GM19351 (cell line): ENCODE results near the gene AP2S1.
A peak's percentile ranks its signal among the peaks of the same experiment; 100 is the strongest.
"Not testable (repeated sequence)": the region's sequence is repeated elsewhere in the genome, so short reads cannot be mapped to it uniquely, and the experiment has no call there.

Experiments
- ATAC-seq: cut with Tn5 transposase; IDR thresholded peaks from one replicate; pipeline ENCODE4 v1.9.1; 2021; ENCODE audit warnings: mild to moderate bottlenecking, moderate library complexity; ENCODE audit not compliant: unreplicated experiment

The AP2S1 gene

GRCh38 chr19:46850228-46851203 lies at the start of gene AP2S1:
Gene AP2S1, minus strand, starts transcription at chr19:46850846. Its CDS starts 80 bp downstream, at chr19:46850766.
- ATAC-seq, result peak; percentile 94

GRCh38 chr19:46900341-46900740 lies 49.7 kb upstream of the AP2S1 start:
- ATAC-seq, result no peak

DNA sequence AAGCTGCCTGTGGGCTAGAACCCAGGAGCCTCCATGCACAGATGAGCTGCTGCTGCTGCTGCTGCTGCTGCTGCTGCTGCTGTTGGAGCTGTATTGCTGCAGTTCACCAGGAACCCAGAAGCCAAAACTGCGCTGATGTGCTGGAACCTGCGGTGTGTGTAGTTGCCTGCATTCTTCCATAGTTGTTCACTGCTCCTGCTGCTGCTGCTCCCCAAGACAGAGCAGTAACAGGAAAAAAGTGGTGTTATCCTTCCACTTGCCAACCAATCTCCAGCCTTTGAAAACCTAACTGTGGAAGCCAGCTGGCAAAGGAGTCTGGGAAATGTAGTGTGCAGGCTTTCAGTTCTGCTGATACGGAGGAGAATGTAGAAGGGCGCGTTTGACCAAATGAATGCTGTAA lies 48.1 kb upstream of the AP2S1 start:
- ATAC-seq, result no peak

DNA sequence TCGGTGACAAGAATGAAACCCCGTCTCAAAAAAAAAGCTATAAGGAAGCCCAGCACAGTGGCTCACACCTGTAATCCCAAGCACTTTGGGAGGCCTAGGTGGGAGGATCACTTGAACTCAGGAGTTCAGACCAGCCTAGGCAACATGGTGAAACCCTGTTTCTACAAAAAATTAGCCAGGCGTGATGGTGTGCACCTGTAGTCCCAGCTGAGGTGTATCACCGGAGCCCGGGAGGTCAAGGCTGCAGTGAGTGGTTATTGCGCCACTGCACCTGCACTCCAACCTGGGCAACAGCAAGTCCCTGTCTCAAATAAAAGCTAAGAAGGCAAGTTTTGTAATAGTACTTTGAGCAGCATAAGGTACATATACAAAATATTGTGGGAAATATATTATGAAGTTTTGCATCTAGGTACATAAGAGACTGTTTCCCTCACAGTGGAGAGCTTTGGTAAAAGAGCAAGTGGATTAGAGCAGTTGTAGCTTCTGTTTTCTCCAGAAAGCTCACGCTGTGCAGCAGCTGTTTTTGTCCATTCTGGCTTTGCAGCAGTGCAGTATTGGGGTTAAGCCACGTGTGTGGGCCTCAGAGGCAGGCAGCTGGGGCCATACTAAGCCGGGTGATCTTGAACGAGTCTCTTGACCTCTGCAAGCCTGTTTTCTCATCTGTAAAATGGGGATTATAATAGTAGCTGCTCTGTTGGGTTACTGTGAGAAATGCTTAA lies 45.6 kb upstream of the AP2S1 start:
- no peak for ATAC-seq

GRCh38 chr19:46892252-46893179 lies 41.9 kb upstream of the AP2S1 start:
- ATAC-seq, result no peak

DNA sequence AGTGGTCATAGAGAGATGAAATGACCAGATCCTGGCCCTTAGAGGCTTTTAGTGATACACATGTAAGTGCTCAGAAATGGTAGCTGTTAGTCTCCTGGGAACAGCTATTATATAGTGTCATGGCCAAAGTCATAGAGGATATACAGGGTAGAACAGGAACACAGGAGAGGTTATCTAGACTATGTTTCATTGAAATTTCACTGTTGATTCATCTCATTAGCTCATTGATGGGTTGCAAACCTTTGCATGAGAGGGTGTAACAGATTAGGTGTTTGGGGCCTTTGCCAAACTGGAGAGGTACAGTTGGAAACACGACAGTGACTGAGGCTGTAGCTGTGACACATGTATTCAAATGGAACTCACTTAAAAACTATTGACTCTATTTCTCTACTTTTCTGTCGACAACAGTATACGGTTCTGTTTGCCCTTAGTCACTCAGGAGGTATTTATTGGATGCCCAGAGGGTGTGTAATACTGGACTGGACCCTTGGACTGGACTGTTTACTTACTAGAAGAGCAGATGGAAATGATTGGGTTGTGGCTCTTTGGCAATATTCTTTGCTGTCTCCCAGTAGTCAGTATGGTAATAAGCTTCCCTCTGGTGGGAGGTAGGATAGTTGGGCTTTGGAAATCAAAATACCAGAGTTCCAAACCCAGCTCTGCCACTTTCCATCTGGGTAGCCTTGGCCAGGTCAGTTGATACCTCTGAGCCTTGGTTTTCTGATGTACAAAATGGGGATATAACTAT lies 40.0 kb upstream of the AP2S1 start:
- ATAC-seq, result no peak

- ATAC-seq, result no peak
Observed at GRCh38 chr19:46887240-46887782, 36.7 kb upstream of the AP2S1 start.

GRCh38 chr19:46886546-46887239 lies 36.0 kb upstream of the AP2S1 start:
- ATAC-seq, result no peak

DNA sequence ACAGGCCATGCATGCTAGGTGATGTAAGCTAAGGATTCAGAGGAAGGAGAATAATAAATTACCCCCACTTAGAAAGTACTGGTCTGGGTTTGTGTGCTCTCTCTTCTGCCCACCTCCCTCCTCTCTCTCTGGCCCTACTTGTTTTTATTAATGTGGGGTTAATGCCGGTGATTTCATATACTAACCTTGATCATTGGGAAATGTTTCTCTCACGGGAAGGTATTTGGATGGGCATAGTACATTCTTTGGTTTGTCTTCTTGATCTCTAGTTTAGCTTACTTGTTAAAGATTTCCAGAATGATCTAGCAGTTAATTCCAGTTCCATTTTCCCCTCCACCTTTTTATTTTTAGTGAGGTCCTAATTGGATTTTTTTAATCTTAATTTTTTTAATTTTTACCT lies 34.8 kb upstream of the AP2S1 start:
- no peak for ATAC-seq

DNA sequence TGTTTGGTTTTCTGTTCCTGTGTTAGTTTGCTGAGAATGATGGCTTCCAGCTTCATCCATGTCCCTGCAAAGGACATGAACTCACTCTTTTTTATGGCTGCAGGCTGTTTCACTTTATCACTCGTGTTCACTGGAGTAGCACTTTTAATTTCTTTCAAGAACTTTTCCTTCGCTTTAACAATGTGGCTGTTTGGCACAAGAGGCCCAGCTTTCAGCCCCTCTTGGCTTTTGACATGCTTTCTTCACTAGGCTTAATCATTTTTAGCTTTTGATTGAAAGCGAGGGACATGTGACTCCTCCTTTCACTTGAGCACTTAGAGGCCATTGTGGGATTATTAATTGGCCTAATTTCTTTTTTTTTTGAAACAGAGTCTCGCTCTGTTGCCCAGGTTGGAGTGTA lies 32.1 kb upstream of the AP2S1 start:
- not testable (repeated sequence) for ATAC-seq

- ATAC-seq, result no peak
Observed at GRCh38 chr19:46882034-46882433, 31.4 kb upstream of the AP2S1 start.

GRCh38 chr19:46881092-46881491 lies 30.4 kb upstream of the AP2S1 start:
- no peak for ATAC-seq

GRCh38 chr19:46880431-46880830 lies 29.8 kb upstream of the AP2S1 start:
- ATAC-seq, result no peak

DNA sequence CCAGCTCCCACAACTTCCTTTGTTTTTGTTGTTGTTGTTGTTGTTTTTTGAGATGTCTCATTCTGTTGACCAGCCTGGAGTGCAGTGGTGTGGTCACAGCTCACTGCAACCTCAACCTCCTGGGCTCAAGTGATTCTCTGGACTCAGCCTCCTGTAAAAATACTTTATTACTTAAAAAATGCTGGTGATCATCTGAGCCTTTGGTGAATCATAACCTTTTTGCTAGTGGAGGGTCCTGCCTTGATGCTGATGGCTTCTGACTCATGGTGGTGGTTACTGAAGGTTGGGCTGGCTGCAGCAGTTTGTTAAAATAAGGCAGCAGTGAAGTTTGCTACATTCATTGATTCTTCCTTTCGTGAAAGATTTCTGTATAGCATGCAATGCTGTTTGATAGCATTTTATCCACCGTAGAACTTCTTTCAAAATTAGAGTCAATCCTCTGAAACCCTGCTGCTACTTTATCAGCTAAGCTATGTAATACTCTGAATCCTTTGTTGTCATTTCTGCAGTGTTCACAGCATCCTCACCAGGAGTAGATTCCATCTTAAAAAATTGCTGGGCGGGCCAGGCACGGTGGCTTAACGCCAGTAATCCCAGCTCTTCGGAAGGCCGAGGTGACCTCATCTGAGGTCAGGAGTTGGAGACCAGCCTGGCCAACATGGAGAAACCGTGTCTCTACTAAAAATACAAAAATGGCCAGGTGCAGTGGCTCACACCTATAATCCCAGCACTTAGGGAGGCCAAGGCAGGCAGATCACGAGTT lies 28.1 kb upstream of the AP2S1 start:
- ATAC-seq, result no peak

GRCh38 chr19:46875657-46876056 lies 25.0 kb upstream of the AP2S1 start:
- no peak for ATAC-seq

DNA sequence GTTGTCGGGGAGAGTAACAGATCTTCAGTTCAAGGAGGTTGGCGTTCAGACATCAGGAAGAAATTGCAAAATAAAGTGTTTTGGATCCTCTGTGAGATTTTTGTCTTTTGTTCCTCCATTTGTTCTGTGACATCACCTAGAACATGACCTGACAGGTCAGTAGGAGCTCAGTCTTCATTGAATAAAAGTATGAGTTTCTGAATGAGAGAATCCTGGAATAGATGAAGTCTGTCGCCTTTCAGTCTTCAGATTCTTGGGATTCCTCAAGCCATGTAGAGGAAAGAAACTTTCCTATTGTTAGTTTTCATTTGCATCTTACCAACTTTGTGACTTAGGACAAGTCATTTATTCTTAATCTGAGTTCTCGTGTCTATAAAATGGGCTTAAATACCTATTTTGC lies 24.6 kb upstream of the AP2S1 start:
- ATAC-seq, result no peak

GRCh38 chr19:46872967-46873366 lies 22.3 kb upstream of the AP2S1 start:
- ATAC-seq, result no peak

- not testable (repeated sequence) for ATAC-seq
Observed at GRCh38 chr19:46871173-46871572, 20.5 kb upstream of the AP2S1 start.
